ENCODE measurements around the gene FAM135A.

DNA sequence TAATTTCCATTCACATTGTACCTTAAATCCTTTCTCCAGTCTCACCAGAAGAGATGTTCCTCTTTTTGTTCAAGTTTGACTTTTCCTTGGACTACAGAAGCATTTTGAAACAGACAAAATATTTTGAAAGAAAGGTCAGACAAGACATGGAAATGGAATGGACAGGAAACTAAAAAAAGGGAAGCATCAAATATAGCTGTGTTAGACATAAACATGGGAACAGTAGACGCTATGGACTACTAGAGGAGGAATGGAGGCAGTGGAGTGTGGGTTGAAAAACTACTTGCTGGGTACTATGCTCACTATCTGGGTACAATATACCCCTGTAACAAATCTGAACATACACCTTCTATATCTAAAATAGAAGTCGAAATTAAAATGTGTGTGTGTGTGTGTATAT is 4.1 kb upstream of the FAM135A start:
- TF ChIP-seq CTCF (IDR thresholded peaks at IDR 0.05) (no peak), POLR2AphosphoS5 (IDR thresholded peaks at IDR 0.05; ENCODE audit: low read depth, low read length) (no peak)

All from Panc1 (cell line).